Measurements from ENCODE around the gene RBM43. TPM values are rescaled to one million over a fixed set of nuclear protein-coding genes. Genes with fewer than 3 reads are reported as not detected.
A peak's percentile ranks its signal among the peaks of the same experiment; 100 is the strongest.

RBM43 gene
- total RNA-seq, 2 experiments from 2014 or later: 3.4 to 3.5 TPM

- Mint-ChIP-seq H3K27ac (no peak overlapping the region), H3K27me3 (no peaks in the 10 kb centered on the region), H3K9me3 (peaks cover 2% of the 10 kb centered on the region), H3K4me1 (ENCODE audit: low read depth) (peaks cover 18% of the 10 kb centered on the region), H3K36me3 (ENCODE audit: low read depth) (peaks cover 7% of the 10 kb centered on the region), H3K4me3 (no peak overlapping the region)
- intact Hi-C loops (cut with micrococcal nuclease): no loop called here
- no peak for ATAC-seq
- no peak for DNase-seq
- CTCF ChIA-PET: no interaction called here
- TF ChIP-seq, protein P1, sequence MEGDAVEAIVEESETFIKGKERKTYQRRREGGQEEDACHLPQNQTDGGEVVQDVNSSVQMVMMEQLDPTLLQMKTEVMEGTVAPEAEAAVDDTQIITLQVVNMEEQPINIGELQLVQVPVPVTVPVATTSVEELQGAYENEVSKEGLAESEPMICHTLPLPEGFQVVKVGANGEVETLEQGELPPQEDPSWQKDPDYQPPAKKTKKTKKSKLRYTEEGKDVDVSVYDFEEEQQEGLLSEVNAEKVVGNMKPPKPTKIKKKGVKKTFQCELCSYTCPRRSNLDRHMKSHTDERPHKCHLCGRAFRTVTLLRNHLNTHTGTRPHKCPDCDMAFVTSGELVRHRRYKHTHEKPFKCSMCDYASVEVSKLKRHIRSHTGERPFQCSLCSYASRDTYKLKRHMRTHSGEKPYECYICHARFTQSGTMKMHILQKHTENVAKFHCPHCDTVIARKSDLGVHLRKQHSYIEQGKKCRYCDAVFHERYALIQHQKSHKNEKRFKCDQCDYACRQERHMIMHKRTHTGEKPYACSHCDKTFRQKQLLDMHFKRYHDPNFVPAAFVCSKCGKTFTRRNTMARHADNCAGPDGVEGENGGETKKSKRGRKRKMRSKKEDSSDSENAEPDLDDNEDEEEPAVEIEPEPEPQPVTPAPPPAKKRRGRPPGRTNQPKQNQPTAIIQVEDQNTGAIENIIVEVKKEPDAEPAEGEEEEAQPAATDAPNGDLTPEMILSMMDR (IDR thresholded peaks at IDR 0.05): no peak
- POLR2A ChIA-PET: no interaction called here
Observed at GRCh38 chr2:151292141-151292540, 30.5 kb upstream of the RBM43 start.

GRCh38 chr2:151291224-151291623 is 29.6 kb upstream of the RBM43 start:
- Mint-ChIP-seq H3K4me1 (ENCODE audit: low read depth) (peaks cover 25% of the 10 kb centered on the region), H3K27me3 (no peaks in the 10 kb centered on the region), H3K27ac (no peak overlapping the region), H3K36me3 (ENCODE audit: low read depth) (peaks cover 13% of the 10 kb centered on the region), H3K9me3 (no peaks in the 10 kb centered on the region), H3K4me3 (no peak overlapping the region)
- ATAC-seq (no peak), DNase-seq (no peak)
- intact Hi-C loops (cut with micrococcal nuclease): no loop called here
- TF ChIP-seq, protein P1 (IDR thresholded peaks at IDR 0.05): no peak
- ChIA-PET POLR2A (no interaction called here), CTCF (interaction anchor here (1.3 kb wide), 1 partner anchor 30 kb away, joined by 4 read pairs; the partner anchor contains the start of gene RBM43)

GRCh38 chr2:151289972-151290866 is 28.6 kb upstream of the RBM43 start:
- H3K4me3 Mint-ChIP-seq: peak overlapping the region; percentile 88
- peaks cover 16% of the 10 kb centered on the region for H3K36me3 Mint-ChIP-seq (ENCODE audit: low read depth)
- CTCF ChIA-PET: interaction anchor here (1.3 to 1.7 kb wide), 3 partner anchors 26 to 51 kb away, joined by 3 to 4 read pairs (median 4); partner anchors contain the start of gene RBM43
- H3K9me3 Mint-ChIP-seq: no peaks in the 10 kb centered on the region
- TF ChIP-seq, protein P1 (IDR thresholded peaks at IDR 0.05): no peak
- peak overlapping the region; percentile 94 for H3K27ac Mint-ChIP-seq
- H3K27me3 Mint-ChIP-seq: no peaks in the 10 kb centered on the region
- POLR2A ChIA-PET: interaction anchor here (0.6 to 2.5 kb wide), 5 partner anchors 11 to 443 kb away, joined by 3 to 15 read pairs (median 5); partner anchors contain the start of gene RBM43
- peaks cover 30% of the 10 kb centered on the region for H3K4me1 Mint-ChIP-seq (ENCODE audit: low read depth)
- peak; percentile 11 for ATAC-seq
- DNase-seq: peak; percentile 31
- intact Hi-C loops (cut with micrococcal nuclease): no loop called here

DNA sequence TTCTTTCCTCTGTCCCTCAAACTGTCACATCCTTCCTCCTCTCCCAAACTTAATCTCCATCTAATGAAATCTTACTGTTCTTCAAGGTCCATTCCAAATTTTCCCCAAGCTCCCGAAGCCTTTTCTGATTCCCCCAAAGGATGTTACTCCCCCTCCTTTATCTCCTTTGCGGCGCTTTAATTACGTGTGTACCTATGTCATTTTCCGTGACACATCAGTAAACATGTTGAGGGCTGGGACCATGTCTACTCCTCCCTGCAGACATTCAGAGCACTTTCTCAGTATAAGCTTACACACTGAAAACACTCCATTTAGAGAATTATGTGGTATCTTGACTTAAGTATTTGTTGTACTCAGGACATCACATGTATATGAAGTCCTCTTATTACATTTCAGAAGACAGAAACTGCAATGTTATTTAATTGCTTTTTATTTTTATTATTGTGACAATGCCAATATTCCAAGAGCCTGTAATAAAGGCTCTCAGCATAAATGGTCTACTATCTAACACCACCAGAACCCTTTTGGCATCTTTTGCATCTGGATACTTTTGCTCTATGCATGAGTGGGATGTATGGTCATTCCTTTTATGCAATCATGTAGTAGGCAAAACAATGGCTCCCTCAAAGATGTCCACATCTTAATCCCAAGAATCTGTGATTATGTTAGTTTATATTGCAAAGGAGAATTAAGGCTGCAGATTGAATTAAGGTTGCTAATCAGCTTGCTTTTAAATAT is 26.0 kb upstream of the RBM43 start:
- no peak for DNase-seq
- ChIA-PET POLR2A (interaction anchor here (0.6 to 2.5 kb wide), 6 partner anchors 11 to 190 kb away, joined by 3 to 15 read pairs (median 4); partner anchors contain the start of genes RBM43 and RIF1), CTCF (no interaction called here)
- Mint-ChIP-seq H3K4me3 (peak overlapping the region; percentile 88), H3K36me3 (ENCODE audit: low read depth) (peaks cover 16% of the 10 kb centered on the region), H3K9me3 (no peaks in the 10 kb centered on the region), H3K27ac (peak overlapping the region; percentile 94), H3K27me3 (no peaks in the 10 kb centered on the region), H3K4me1 (ENCODE audit: low read depth) (peaks cover 34% of the 10 kb centered on the region)
- no peak for ATAC-seq
- TF ChIP-seq, protein P1 (IDR thresholded peaks at IDR 0.05): no peak
- intact Hi-C loops (cut with micrococcal nuclease): no loop called here
